ENCODE data around the gene PGLYRP2.

GRCh38 chr19:15524781-15525180, 45.5 kb upstream of the PGLYRP2 start:
- TF ChIP-seq CTCF (IDR thresholded peaks at IDR 0.05) (no peak), POLR2A (IDR thresholded peaks at IDR 0.05) (no peak)

Data from adrenal gland (tissue), 5 donors.